Lower leg skin (tissue), 3 donors: ENCODE data around the gene NUP98.

Experiments
- POLR2A ChIP-seq, 2 donors: fragments of 450-650 bp; IDR thresholded peaks; one replicate each; pipeline ENCODE4 v1.6.1; 2016 to 2017; ENCODE audit warnings: antibody characterized with exemption in 2 of 2, mild to moderate bottlenecking in 1 of 2, moderate library complexity in 1 of 2
- TF ChIP-seq, protein P1 (sequence below), 3 donors: fragments of 450-650 bp; IDR thresholded peaks; one replicate each; pipeline ENCODE4 v1.5.1; 2016; ENCODE audit warnings: antibody characterized with exemption in 3 of 3, mild to moderate bottlenecking in 3 of 3, moderate library complexity in 2 of 3

DNA sequence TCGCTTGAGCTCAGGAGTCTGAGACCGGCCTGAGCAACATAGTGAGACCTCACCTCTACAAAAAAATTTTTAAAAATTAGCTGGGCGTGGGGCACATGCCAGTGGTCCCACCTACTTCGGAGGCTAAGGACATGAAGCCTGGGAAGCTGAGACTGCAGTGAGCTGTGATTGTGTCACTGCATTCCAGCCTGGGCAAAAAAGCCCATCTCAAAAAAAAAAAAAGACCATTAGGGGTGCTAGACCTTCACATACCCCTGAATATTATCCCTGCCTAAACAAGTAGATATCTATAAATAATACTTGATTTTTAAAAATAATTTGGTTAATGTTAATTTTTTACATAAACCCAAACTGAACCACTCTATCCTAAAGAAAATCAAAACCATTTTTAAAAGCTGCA is 24.2 kb downstream of the NUP98 start:
- TF ChIP-seq, protein P1, sequence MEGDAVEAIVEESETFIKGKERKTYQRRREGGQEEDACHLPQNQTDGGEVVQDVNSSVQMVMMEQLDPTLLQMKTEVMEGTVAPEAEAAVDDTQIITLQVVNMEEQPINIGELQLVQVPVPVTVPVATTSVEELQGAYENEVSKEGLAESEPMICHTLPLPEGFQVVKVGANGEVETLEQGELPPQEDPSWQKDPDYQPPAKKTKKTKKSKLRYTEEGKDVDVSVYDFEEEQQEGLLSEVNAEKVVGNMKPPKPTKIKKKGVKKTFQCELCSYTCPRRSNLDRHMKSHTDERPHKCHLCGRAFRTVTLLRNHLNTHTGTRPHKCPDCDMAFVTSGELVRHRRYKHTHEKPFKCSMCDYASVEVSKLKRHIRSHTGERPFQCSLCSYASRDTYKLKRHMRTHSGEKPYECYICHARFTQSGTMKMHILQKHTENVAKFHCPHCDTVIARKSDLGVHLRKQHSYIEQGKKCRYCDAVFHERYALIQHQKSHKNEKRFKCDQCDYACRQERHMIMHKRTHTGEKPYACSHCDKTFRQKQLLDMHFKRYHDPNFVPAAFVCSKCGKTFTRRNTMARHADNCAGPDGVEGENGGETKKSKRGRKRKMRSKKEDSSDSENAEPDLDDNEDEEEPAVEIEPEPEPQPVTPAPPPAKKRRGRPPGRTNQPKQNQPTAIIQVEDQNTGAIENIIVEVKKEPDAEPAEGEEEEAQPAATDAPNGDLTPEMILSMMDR (IDR thresholded peaks at IDR 0.05): no peak
- no peak for TF ChIP-seq POLR2A (IDR thresholded peaks at IDR 0.05)
